Fibroblast of skin of abdomen (primary cell): Measurements from ENCODE around the gene BAK1.
A peak's percentile ranks its signal among the peaks of the same experiment; 100 is the strongest.
"Not testable (repeated sequence)": the region's sequence is repeated elsewhere in the genome, so short reads cannot be mapped to it uniquely, and the experiment has no call there.

Experiments used
- DNase-seq: peaks from one replicate; pipeline ENCODE4 v3.0.0-alpha.2; 2013

The BAK1 gene

GRCh38 chr6:33607784-33608161 lies 27.7 kb upstream of the BAK1 start:
- no peak for DNase-seq

GRCh38 chr6:33607126-33607783 lies 27.2 kb upstream of the BAK1 start:
- DNase-seq = no peak

- no peak for DNase-seq
Observed at GRCh38 chr6:33606642-33607041, 26.6 kb upstream of the BAK1 start.

- DNase-seq = no peak
Observed at GRCh38 chr6:33604941-33605854, 25.1 kb upstream of the BAK1 start.

- DNase-seq = no peak
Observed at GRCh38 chr6:33602180-33602579, 22.1 kb upstream of the BAK1 start.

- DNase-seq = no peak
Observed at GRCh38 chr6:33600761-33601160, 20.7 kb upstream of the BAK1 start.

- no peak for DNase-seq
Observed at GRCh38 chr6:33599413-33599938, 19.4 kb upstream of the BAK1 start.

- DNase-seq = no peak
Observed at GRCh38 chr6:33597551-33598322, 17.7 kb upstream of the BAK1 start.

GRCh38 chr6:33596894-33597293 lies 16.8 kb upstream of the BAK1 start:
- DNase-seq = not testable (repeated sequence)

GRCh38 chr6:33595001-33595846 lies 15.1 kb upstream of the BAK1 start:
- no peak for DNase-seq

- no peak for DNase-seq
Observed at GRCh38 chr6:33593414-33593727, 13.3 kb upstream of the BAK1 start.

GRCh38 chr6:33592595-33593413 lies 12.7 kb upstream of the BAK1 start:
- DNase-seq = no peak

GRCh38 chr6:33592280-33592594 lies 12.2 kb upstream of the BAK1 start:
- DNase-seq = no peak

- DNase-seq = no peak
Observed at GRCh38 chr6:33591424-33592032, 11.5 kb upstream of the BAK1 start.

GRCh38 chr6:33590531-33591198 lies 10.6 kb upstream of the BAK1 start:
- no peak for DNase-seq

GRCh38 chr6:33589731-33590530 lies 9.9 kb upstream of the BAK1 start:
- peak; percentile 72 for DNase-seq

GRCh38 chr6:33589392-33589730 lies 9.3 kb upstream of the BAK1 start:
- DNase-seq = no peak

- DNase-seq = no peak
Observed at GRCh38 chr6:33588894-33589293, 8.8 kb upstream of the BAK1 start.

- DNase-seq = no peak
Observed at GRCh38 chr6:33587529-33587928, 7.5 kb upstream of the BAK1 start.
